Measurements from ENCODE around the gene VAMP5. TPM values are rescaled to one million over a fixed set of nuclear protein-coding genes. Genes with fewer than 3 reads are reported as not detected.
A peak's percentile ranks its signal among the peaks of the same experiment; 100 is the strongest.
"Not testable (repeated sequence)": the region's sequence is repeated elsewhere in the genome, so short reads cannot be mapped to it uniquely, and the experiment has no call there.

The VAMP5 gene
- total RNA-seq, 2 donors from 2014 or later: 27.1 to 42.8 TPM

- H3K27ac ChIP-seq: peak overlapping the region; percentile 16 to 85
- TF ChIP-seq CTCF (IDR thresholded peaks at IDR 0.05): no peak
- peaks cover 4% of the 10 kb centered on the region for H3K36me3 ChIP-seq
- ATAC-seq (ENCODE audit: insufficient number of reproducible peaks, low FRiP score, low read depth): no peak
- H3K9me3 ChIP-seq: no peaks in the 10 kb centered on the region
- no peaks in the 10 kb centered on the region for H3K27me3 ChIP-seq (replicated peaks; ENCODE audit: insufficient read depth)
- H3K4me3 ChIP-seq: no peak overlapping the region
- no peak for DNase-seq (ENCODE audit: low spot score)
- peaks cover 38 to 70% of the 10 kb centered on the region in 2 donors for H3K4me1 ChIP-seq (ENCODE audit: control insufficient read depth in 1 of 2, low read depth in 2 of 2)
Measured at GRCh38 chr2:85607268-85608215, 23.3 kb downstream of the VAMP5 start.

DNA sequence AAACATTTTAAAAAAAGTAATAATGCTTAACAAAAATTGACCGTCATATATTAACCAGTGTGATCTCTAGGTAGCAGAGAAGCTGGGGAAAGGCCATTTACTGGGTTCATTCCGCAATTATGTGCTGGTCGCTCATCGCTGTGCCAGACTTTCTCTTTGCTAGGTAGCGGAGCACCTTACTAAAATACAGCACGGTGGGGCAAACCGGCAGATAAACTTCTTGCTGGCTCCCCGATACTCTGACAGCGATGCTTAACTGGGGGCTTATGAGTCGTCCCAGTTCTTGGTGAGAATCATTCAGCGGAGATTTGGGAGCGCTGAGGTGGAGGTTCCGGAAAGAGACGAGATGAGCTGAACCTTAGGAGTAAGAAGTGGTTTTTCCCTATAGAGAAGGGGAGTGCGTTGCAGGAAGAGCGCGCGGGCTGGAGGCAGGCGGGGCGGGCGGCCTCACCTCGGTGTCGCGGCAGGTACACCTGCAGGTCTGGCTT, 27.0 kb downstream of the VAMP5 start:
- peaks cover 14 to 42% of the 10 kb centered on the region in 2 donors for H3K4me1 ChIP-seq (ENCODE audit: control insufficient read depth in 1 of 2, low read depth in 2 of 2)
- no peak for DNase-seq (ENCODE audit: low spot score)
- no peak for TF ChIP-seq CTCF (IDR thresholded peaks at IDR 0.05)
- ATAC-seq (ENCODE audit: insufficient number of reproducible peaks, low FRiP score, low read depth): no peak
- H3K9me3 ChIP-seq: no peaks in the 10 kb centered on the region
- peak overlapping the region; percentile 82 to 84 for H3K27ac ChIP-seq
- peaks cover 4% of the 10 kb centered on the region for H3K36me3 ChIP-seq
- no peaks in the 10 kb centered on the region for H3K27me3 ChIP-seq (replicated peaks; ENCODE audit: insufficient read depth)
- H3K4me3 ChIP-seq: peak overlapping the region; percentile 78

DNA sequence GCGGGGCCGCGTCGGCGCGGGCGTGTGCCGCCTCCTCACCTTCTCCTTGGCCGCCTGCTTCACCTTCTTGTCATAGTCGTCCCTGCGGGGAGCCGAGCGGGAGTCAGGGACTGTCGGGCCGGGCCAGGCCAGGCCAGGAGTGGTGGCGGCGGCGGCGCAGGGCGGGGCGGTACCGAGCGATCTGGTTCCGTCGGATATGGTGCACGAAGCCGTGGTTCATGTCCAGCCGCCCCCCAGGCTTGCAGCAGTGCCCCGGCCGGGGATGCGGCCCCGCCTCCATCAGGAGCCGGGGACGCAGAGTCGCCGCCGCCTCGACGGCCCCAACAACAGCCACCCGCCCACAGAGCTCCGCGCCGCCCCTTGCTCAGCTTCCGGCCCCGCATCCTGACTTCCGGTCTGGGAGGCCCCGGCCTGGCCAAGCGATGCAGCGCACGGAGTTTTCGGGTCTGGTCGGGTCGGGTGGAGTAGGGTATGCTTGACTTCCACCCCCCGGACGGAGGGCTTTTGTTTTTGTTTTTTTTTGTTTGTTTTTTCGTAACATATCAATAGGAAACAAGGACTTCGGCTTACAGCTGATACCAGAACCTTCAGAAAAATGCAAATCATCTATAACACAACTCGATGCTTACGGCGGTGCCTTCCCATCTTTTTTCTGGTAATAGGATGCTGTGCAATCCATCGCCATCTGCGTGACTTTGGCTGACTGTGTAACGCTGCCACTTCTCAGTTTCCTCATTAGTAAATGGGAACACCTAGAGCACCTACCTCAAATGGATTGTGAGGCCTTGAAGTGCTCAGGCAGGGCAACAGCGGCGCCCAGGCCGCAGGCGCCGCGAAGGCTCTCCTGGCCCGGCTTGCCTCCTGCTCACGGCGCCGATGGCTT, 27.7 kb downstream of the VAMP5 start, which contains the start of gene C2orf68:
Gene C2orf68 (minus strand): TSS at position 362 of the 883 bp plus-strand sequence. CDS start 82 bp downstream, at position 280.
- no peaks in the 10 kb centered on the region for H3K27me3 ChIP-seq (replicated peaks; ENCODE audit: insufficient read depth)
- peak within 1 kb of the TSS; percentile 82 to 84 for H3K27ac ChIP-seq
- ATAC-seq (ENCODE audit: insufficient number of reproducible peaks, low FRiP score, low read depth): no peak
- H3K36me3 ChIP-seq: peaks cover 3% of the 10 kb centered on the region
- H3K4me1 ChIP-seq (ENCODE audit: control insufficient read depth in 1 of 2, low read depth in 2 of 2): peaks cover 12 to 39% of the 10 kb centered on the region in 2 donors
- H3K9me3 ChIP-seq: no peaks in the 10 kb centered on the region
- DNase-seq (ENCODE audit: low spot score): peak; percentile 73
- no peak for TF ChIP-seq CTCF (IDR thresholded peaks at IDR 0.05)
- peak within 1 kb of the TSS; percentile 78 for H3K4me3 ChIP-seq

- TF ChIP-seq CTCF (IDR thresholded peaks at IDR 0.05): no peak
- Histone ChIP-seq H3K9me3 (no peaks in the 10 kb centered on the region), H3K36me3 (no peaks in the 10 kb centered on the region), H3K27me3 (replicated peaks; ENCODE audit: insufficient read depth) (no peaks in the 10 kb centered on the region), H3K27ac (no peak overlapping the region), H3K4me3 (no peak overlapping the region), H3K4me1 (ENCODE audit: control insufficient read depth in 1 of 2, low read depth in 2 of 2) (peaks cover 19 to 40% of the 10 kb centered on the region in 2 donors)
- DNase-seq (ENCODE audit: low spot score) (no peak), ATAC-seq (ENCODE audit: insufficient number of reproducible peaks, low FRiP score, low read depth) (no peak)
Measured at GRCh38 chr2:85613717-85614515, 29.7 kb downstream of the VAMP5 start.

- not testable (repeated sequence) for ATAC-seq (ENCODE audit: insufficient number of reproducible peaks, low FRiP score, low read depth); DNase-seq (ENCODE audit: low spot score); H3K9me3 ChIP-seq; H3K27ac ChIP-seq; H3K27me3 ChIP-seq (replicated peaks; ENCODE audit: insufficient read depth); H3K36me3 ChIP-seq; H3K4me3 ChIP-seq
- peaks cover 19 to 35% of the 10 kb centered on the region in 2 donors for H3K4me1 ChIP-seq (ENCODE audit: control insufficient read depth in 1 of 2, low read depth in 2 of 2)
Measured at GRCh38 chr2:85614757-85615156, 30.5 kb downstream of the VAMP5 start.

Data from thoracic aorta (tissue), 2 donors.